GM12873 (cell line): ENCODE results near the gene ITGA1.

ENCODE experiments used
- TF ChIP-seq, protein P1 (sequence below): IDR thresholded peaks from 2 replicates; pipeline ENCODE4 v1.5.1; 2012; ENCODE audit warnings: low read depth, mild to moderate bottlenecking, moderate library complexity, low read length, control low read depth; ENCODE audit not compliant: insufficient read depth; ENCODE audit errors: missing control alignments

Gene ITGA1

DNA sequence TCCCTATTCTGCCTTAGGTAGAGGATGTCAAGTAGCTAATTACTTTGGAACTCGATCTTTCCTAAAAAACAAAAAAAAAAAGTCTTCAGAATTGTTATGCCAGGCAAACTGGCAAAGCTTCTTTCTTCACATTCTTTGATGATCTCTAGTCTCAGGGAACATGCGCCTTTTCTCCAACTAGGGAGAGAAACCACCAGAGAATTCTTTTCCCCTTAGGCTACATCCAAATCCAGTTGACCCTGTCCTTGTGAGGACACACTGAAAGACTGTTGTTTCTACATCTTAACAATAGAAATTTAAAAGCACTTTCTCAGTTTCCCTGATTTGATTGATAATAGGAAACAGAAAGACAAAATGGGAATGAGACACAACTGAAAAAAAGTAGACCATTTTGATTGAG is 106.7 kb downstream of the ITGA1 start:
- TF ChIP-seq, protein P1, sequence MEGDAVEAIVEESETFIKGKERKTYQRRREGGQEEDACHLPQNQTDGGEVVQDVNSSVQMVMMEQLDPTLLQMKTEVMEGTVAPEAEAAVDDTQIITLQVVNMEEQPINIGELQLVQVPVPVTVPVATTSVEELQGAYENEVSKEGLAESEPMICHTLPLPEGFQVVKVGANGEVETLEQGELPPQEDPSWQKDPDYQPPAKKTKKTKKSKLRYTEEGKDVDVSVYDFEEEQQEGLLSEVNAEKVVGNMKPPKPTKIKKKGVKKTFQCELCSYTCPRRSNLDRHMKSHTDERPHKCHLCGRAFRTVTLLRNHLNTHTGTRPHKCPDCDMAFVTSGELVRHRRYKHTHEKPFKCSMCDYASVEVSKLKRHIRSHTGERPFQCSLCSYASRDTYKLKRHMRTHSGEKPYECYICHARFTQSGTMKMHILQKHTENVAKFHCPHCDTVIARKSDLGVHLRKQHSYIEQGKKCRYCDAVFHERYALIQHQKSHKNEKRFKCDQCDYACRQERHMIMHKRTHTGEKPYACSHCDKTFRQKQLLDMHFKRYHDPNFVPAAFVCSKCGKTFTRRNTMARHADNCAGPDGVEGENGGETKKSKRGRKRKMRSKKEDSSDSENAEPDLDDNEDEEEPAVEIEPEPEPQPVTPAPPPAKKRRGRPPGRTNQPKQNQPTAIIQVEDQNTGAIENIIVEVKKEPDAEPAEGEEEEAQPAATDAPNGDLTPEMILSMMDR = no peak

- TF ChIP-seq, protein P1 = no peak
These were observed 107.4 kb downstream of the ITGA1 start for GRCh38 chr5:52895075-52895474.

DNA sequence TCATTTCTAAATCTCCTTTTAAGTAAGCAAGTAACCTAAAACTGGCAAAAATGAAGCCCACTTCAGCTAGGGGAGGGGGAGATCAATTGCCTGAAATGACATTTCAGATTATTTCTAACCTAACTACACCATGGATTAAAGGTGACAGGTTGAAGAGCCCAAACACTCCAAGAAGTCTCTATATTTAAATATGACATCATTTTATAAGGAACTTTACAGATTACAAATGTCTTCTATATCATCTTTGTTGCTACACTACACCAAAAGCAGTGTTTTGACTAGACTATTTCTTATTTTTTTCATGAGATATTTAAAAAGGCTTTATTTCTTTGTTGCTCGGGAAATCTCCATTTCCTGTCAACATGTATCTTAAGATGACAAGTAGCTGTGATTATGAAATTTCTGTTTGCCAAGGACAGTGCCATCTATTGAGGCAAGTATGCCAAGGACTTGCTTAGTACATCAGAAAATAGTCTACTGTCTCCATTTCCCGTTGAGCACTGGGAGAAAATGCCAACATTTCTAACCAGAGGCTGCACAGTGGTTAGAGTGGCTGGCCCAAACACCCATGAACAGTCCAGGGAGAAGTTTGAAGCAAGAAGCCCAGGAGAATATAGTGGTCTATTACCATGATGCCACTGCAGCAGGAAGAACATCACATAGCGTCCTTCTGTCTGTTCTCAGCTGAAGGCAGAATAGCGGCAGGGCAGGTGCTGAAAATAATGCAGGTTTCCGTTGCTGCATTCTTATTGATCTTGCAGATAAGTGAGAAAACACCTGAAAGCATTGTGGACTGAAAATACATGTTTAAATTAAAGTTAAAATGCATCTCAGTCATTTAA is 108.1 kb downstream of the ITGA1 start:
- TF ChIP-seq, protein P1 = no peak

- TF ChIP-seq, protein P1 = no peak
These were observed 109.0 kb downstream of the ITGA1 start for GRCh38 chr5:52896534-52897237.

- TF ChIP-seq, protein P1 = no peak
These were observed 109.5 kb downstream of the ITGA1 start for GRCh38 chr5:52897238-52897614.

DNA sequence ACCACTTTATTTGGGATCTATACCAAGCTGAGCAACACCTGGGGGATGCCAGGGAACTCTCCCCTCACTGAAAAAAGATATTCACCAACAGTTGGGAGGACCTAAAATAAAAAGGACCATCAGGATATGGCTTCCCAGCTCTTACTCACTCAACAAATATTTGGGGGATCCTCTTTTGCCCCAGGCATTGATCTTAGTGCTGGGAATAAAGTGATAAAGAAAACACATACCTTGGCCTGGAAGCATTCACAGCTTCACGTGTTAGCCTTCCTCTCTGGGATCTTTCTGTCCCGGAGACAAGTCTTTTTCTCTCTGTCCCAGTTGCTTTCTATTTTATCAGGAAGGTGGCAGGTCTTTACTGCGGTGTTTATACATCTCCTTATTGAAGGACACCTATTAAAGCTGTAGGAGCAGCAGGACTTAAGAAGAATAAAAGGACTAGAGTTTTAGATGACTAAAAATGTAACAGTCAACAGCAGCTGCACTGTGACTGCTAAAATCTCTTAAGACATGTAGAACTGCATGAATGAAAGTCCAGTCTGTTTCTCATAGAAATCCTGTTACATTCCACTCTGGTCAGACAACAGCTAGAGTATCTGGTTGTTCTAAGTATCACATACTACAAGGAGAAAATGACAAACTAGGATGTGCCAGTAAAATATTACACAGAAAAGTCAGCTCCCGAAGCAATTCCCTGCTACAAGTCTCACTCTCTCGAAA is 111.4 kb downstream of the ITGA1 start:
- TF ChIP-seq, protein P1 = no peak

- TF ChIP-seq, protein P1 = no peak
These were observed 115.4 kb downstream of the ITGA1 start for GRCh38 chr5:52903142-52903541.
